ENCODE results near the gene C1QTNF6.

The C1QTNF6 gene

GRCh38 chr22:37187891-37188761, at the start of gene C1QTNF6:
Gene C1QTNF6, minus strand, starts transcription at chr22:37188247. Its CDS starts 34 bp downstream, at chr22:37188213.
- DNase-seq = no peak

DNA sequence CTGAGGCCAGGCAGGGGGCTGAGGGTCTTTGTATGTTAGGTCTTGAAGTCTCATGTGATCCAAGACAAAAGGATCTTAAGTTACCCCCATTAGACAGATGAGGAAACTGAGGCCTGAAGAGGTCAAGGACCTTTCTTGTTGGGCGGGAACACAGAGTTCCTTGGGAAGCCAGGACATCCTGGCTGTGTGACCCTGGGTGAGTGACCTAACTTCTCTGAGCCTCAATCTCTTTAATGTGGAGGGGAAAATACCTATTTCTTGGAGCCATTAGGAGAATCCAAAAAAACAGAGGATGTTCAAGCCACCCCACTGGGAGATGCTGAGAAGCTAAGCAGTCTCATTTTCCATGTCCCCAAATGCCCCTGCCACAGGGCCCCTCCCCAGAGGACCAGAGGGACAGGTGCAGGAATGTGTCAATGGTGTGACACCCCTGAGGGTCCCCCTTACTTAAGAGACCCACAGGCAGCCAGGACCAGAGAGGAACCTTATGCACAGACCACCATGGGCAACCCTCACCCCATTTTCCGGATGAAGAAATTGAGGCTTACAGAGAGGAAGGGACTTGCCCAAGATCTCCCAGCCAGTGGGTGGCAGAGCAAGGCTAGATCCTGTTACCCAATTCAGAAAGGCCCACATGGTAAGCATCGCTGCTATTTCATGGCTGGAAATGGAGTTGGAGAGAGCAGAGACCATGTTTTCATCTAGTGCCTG, 48.0 kb upstream of the C1QTNF6 start:
- DNase-seq = peak; percentile 29

GRCh38 chr22:37234736-37235711, 47.0 kb upstream of the C1QTNF6 start:
- peak; percentile 36 for DNase-seq

DNA sequence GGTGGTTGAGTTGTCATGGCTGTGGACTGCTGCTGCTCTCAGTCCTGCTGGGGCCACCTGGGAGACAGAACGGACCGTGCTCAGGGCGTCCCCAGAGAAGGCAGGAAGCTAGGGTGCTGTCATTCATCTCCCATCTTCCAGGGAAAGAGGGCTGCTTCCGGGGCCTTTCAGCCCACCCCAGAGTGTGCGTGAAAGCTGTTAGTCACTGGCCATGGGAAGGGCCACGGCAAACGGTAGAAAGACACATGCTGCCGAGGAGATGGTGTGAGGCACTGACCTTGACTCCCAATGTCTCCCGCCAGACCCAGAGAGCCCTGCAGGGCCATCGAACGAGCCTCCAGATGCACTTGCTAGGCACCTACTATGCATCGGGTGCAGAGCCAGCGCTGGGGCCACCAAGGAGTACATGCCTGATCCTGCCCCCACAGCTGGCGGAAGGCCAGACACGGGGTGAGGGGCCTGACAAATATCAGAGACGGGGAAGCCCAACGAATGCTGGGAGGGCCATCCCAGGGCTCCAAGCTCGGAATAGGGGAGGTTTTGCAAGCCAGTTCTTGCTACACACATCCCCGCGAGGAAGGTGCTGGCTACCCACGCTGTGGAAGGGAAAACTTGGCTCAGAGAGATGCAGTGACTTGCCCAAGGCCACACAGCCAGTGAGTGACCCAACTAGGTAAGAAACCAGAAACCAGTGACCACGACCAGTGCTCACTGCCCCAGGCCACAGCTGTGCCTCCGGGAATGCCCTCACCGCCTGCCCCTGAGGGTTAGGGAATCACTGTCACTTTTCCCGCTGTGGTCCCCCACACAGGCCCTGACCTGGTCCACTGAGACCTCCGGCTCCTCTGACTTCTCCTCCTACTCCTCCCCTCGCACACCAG, 45.9 kb upstream of the C1QTNF6 start:
- DNase-seq = peak; percentile 48

- DNase-seq = peak; percentile 33
These were observed 45.3 kb upstream of the C1QTNF6 start for GRCh38 chr22:37233371-37233750.

DNA sequence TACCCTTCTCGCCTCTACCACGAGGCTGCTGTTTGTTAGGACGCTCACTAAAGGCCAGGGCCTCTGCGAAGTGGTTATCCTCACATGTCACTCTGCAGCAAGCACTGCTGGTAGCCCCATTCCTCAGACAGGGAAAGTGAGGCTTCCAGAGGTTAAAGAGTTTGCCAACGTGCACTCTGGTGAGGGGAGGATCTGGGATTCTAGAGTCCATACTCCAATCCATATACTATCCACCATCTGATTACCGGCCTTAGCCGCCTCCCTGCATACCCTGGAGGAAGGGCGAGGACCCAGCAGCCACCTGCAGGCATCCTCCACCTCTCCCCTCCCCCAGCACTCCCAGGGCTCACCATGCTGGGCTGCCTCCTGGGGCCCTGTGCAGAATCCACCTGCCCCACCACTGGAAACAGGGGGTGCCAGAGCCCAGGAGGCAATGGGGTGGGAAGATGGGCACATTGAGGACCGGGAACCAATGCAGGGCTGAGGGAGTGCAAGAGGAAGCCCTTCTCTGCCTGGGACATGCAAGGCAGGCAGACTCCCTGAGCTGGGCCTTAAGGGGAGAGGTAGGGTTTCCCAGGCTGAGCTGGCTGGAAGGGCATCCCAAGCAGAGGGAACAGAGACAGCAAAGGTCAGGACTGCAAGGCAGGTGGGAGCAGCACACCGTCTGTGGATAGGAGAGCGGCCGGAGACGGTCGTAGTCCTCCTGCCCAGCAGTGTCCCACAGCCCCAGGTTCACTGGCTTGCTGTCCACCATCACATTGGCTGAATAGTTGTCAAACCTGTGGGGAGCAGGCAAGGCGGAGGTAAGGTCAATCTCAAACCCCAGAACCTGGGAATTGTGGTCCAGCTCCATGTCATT, 44.3 kb upstream of the C1QTNF6 start:
- DNase-seq = peak; percentile 47

DNA sequence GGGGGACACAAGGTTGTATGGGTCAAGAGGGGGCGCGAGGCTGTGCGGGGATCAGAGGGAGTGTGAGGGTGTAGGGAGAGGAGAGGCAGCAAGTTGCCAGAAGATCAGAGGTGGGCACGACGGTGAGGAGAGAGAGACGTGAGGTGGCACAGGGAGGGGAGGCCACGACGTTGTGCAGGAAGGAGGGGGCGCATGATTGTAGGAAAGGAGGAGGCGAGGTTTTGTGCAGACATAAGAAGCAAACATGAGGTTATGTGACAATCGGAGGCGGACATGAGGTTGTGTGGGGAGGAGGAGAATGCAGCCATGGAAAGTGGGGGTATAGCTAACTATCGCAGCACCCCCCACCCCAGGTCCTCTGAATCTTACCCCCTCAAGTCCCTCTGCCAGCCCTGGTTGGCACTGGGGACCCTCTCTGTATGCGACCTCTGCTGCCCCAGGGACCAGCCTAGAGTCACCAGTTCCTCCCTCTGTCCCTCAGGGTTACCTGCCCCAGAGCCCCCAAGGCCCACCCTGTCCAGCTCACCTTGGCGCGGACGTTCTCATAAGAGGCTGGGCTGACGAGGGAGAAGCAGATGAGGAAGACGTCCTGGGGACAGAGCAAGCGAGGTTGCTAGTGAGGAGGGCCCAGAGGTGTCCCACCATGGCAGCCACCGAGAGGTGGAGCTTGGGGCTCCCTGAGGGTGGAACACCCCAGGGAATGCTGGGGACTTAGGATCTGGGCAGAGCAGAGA, 43.5 kb upstream of the C1QTNF6 start:
- peak; percentile 75 for DNase-seq

GRCh38 chr22:37230673-37231405, 42.8 kb upstream of the C1QTNF6 start:
- peak; percentile 91 for DNase-seq

DNA sequence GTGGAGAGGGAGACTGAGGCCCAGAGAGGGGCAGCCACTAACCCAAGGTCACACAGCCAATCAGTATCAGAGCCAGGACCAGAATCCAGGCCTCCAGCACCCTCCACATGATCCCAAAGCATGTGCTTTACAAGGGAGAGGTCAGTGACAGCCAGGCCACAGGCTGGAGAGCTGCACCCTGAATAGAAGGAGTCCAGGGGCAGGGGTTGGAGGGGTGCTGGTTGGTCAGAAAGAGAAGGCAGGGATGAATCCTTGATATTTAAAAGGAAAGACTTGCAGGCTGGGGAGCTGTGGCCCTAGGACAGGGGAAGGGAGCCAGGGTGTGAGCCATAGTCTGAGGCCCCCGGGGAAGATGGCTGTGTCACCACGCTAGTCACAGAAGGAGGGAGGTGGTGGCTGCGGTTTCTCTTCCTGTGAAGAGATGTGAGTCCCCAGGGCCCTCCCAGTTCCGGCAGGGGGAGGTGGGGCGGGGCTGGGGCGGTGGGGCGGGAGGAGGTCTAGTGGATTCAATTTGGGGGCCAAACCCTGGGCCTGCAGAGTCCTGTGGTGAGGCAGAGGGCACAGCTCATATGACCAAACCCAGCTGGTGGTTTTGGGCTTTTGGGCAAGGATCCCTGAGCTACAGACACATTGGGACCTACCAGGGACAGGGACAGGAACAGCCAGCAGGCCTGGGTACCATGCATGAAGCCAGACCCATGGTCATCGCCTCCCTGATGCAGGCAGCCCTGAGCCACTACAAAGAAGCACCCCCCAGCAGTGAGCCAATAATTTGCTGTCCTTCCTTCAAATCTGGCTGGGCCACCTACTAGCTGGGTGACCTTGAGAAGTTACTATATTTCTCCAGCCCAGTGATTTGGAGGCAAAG, 42.0 kb upstream of the C1QTNF6 start:
- DNase-seq = peak; percentile 93

GRCh38 chr22:37229012-37229804, 41.2 kb upstream of the C1QTNF6 start:
- DNase-seq = peak; percentile 71

DNA sequence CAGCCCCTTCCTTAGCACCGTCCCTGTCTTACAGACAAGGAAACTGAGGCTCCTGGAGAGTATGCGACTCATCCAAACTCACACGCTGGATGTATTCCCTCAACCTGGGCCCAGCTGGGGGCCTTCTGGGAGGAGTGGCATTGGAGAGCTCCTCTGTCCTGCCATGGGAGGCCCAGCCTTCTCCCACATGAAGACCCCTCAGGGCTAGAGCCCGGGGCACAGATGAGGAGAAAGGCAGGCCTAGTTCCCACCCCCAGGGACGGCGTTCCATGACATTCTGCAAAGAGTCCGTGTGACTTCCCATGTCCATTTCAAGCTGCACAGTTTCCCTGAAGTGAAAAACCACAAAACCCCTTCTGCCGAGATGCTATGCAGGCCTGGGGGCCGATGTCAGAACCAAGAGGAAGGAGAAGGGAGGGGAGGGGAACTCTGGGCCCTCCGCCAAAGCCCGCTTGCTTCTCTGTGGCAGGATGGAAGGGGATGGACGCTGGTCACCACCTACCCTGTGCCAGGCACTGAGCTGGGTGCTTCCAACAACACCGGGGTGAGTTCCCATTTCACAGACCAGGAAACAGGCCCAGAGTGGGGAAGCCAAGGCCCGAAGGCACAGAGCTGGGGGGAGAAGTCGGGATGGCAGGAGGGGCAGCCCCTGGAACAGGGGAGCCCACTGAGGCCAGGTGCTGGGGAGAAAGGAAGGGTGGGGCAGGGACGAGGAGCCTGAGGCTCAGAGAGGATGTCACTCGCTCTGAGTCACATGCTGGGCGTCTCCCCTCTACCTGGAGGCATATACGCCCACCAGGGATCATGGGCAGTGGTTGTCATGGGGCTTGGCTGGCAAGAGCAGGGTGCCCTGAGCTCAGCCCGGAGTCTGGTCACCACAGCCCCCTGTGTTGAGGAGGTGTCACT, 40.3 kb upstream of the C1QTNF6 start:
- DNase-seq = peak; percentile 71

DNA sequence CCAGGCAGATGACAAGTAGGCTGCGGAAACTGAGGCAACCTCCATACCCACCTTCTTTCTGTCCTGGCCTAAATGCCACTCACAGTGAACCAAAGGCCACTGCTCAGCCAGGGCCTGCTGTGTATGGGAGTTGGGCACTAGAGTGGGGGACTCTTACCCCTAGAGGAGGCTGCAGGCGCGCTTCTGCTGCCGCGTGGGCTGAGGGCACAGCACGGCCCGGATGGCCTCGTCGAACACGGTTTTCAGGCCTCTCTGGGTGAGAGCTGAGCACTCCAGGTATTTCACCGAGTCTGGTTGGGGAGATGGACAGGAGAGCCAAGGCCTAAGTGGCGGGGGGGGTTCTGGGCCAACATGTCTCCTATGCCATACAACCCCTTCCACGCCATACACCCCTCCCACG, 38.5 kb upstream of the C1QTNF6 start:
- DNase-seq = no peak

GRCh38 chr22:37226087-37226486, 38.0 kb upstream of the C1QTNF6 start:
- no peak for DNase-seq

DNA sequence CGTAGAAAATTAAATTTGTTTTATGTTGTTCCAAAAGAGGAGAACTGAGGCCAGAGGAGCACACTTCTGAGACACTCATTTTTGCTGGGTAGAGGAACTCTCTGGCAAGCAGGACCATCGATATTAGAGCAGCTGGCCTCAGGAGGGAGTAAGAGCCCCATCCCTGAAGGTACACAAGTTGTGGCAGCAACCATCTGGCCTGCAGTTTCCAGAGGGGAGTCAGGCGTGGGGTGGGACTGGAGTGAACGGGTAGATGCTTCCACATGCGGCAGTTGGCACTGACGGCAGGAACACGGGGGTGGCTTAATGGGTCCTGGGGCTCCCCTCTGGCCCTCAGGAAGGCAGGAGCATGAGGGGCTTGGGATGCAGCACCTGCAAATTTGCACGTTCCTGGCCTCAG, 37.4 kb upstream of the C1QTNF6 start:
- no peak for DNase-seq

- no peak for DNase-seq
These were observed 36.8 kb upstream of the C1QTNF6 start for GRCh38 chr22:37224757-37225420.

Data from stimulated activated CD8-positive, alpha-beta memory T cell treated with anti-CD3 and anti-CD28 coated beads, Interleukin-4, amount 100 ng/mL, for 48 hours (primary cell).